Measurements from ENCODE around the gene CCNI. TPM values are rescaled to one million over a fixed set of nuclear protein-coding genes. Genes with fewer than 3 reads are reported as not detected.
"Not testable (repeated sequence)": the region's sequence is repeated elsewhere in the genome, so short reads cannot be mapped to it uniquely, and the experiment has no call there.

CCNI gene, protein sequence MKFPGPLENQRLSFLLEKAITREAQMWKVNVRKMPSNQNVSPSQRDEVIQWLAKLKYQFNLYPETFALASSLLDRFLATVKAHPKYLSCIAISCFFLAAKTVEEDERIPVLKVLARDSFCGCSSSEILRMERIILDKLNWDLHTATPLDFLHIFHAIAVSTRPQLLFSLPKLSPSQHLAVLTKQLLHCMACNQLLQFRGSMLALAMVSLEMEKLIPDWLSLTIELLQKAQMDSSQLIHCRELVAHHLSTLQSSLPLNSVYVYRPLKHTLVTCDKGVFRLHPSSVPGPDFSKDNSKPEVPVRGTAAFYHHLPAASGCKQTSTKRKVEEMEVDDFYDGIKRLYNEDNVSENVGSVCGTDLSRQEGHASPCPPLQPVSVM
- total RNA-seq: 213 and 220 TPM in 2 replicates

DNA sequence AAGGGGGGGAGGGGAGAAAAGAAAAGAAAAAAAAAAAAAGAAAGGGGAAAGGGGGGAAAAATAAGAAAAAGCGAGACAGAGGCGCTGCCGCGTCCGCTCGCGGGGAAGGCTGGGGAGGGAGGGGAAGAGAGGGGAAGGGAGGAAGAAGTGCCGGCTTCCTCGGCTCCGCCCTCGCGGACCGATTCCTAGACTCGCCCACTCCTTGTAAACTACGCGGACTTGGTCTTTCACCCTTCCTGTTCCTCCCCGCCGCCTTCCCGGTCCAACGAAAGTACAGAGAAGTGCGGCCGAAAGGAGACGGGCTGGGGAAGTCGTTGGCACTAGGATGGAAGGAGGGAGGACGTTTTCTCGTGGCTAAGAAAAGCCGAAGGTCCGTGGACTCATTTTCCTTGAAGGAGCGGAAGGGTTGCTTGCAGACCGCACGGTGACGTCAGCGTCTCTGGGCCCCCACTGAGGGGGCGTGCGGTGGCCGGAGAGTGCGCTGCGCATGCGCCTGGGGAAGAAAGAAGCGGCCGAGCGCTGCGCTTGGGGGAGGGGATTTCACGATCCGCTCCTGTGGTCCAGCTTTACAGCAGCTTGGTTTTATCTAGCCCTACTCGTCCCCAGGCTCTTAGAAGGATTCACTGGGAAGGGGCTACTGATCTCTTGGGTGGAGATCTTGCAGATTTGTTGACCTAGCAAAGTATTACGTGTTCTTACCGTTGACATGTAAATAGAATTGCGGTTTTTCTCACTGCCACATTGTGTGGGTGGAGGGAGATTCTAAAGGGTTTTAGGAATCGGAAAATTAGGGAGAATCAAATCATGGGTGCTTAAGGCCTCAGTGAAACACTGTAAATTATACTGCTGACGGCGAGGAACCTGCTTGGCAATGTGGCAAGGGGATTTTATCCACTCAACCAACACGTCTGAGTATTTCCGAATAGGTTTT is at the start of gene CCNI:
CCNI (minus strand) TSS at position 121 of the 931 bp plus-strand sequence. CDS start 9,627 bp downstream, outside the sequence.
- intact Hi-C loops (cut with micrococcal nuclease): loop anchor here (1.0 to 10.0 kb wide), 13 partner anchors 19 to 1699 kb away; partner anchors contain the start of genes BMP2K, MRPL1, NAAA and NUP54

DNA sequence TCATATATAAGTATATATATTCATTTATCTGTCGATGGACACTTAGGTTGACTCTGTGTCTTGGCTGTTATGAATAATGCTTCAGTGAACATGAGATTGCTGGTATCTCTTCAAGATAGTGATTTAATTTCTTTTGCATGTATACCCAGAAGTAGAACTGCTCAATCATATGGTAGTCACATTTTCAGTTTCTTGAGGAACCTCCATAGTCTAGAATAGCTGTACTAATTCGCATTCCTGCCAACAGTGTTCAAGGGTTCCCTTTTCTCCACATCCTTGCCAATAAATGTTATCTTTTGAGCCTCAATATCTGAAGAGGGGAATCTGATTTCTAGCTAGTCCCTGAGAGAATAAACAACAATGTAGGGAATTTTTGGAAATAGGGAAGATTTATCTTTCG is 48.8 kb upstream of the CCNI start:
- intact Hi-C loops (cut with micrococcal nuclease): no loop called here

DNA sequence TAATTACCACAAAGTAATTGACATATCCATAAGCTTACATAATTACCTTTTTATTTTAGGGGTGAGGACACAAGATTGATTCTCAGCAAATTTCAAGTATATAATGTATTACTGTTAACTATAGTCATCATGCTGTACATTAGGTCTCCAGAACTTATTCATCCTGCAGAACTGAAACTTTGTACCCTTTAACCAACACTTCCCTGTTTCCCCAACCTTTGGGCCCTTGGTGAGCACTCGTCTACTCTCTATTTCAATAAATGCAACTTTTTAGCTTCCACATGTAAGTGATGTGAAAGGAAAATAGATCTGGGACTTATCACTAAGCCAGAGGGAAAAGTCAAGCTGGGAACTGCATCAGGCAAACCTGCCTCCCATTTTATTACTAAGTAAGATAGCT is 47.6 kb upstream of the CCNI start:
- intact Hi-C loops (cut with micrococcal nuclease): no loop called here

DNA sequence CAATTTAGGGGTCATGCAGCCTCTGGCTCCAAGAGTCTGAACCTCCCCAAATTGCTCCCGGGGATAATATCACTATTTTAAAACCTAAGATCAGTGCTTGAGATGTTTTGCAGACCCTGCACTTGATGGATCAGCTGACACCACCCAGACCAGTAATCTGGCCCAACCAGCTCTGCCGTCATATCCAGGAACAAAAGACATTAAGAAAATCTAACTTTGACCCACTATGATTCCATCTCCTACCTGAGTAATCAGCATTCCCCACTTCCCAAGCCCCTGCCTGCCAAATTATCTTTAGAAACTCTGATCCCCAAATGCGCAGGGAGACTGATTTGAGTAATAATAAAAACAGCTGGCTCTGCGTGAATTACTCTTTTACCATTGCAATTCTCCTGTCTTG is 46.9 kb upstream of the CCNI start:
- intact Hi-C loops (cut with micrococcal nuclease): no loop called here

DNA sequence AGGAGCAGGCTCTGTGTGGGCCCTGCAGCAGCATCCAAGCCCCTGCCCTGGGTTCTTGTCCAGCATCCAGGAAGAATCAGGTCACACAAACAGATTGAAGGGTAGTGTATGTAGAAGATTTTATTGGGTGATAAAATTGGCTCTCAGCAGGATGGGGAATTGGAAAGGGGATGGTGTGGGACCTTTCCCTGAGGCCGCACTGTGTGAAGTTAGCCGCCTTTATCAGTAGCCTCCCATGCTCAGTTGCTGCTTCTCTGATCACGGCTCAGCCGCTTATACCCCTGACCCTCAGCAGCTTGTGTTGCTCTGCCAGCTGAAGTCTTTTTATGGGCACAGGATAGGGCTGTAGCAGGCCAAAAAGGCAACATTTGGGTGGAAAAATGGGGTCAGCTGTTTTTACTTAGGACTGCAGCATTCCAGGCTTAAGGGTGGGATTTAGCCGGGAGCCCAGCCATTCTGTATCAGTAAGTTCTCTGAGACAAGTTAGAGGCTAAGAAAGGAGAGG is 46.0 kb upstream of the CCNI start:
- intact Hi-C loops (cut with micrococcal nuclease): no loop called here

DNA sequence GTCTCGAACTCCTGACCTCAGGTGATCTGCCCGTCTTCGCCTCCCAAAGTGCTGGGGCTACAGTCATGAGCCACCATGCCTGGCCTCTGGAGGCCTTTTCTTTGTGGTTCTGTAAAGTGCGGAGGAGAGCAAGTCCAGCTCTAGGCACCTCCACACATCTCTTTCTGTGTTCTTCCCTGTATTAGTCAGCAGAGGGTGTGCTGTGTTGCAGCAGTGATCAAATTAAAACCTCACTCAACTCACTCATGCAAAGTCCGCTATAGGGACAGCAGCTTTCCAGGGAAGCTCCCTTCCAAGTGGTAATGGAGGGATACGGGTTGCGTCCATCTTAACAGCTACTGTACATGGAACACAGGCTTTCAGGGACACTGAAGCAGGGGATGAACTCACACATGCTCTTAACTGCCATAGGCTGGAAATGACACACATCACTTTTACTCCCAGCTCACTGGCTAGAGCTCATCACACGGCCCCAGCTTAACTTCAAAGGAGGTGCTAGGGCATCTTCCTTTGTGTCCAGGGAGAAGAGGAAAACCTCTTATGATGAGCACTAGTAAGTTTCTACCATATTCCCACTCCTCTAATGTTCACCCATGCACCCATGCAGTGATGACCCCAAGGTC is 45.2 kb upstream of the CCNI start:
- intact Hi-C loops (cut with micrococcal nuclease): no loop called here

DNA sequence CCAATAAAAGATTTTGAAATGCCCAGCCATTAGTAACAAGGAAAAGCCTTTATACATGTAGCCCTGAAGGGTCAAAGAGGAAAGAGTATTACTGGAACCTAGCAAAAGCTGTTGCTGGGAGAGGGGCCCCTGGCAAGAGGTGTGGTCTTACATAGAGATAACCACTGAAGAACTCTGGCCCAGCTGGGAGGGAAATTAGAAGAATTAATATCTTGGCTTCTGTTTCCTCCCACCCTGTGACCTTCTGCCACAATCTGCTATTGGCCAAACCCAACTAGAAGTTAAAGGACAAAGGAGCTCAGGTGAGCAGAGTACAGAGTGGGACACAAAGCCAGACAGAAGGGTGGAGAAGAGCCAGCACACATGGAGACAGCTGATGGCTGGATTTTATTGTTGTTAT is 41.9 kb upstream of the CCNI start:
- intact Hi-C loops (cut with micrococcal nuclease): no loop called here

DNA sequence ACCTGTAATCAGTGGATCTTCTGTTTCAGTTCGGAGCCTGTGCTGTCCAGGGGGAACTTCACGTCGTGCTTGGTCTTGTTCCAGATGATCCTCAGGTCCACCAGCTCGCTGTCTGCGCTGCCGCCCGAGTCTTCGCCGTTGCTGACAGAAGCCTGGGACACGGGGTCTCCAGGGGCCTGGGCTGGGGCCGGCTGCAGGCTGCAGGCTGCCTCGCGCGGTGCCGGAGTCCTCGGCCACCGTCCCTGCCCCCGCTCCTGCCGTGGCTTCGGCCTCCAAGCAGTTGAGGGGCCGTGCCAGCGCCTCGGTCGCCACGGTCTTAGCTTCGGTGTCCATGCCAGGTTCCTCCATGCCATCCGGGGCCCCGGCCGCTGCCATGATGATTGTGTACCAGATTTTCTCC is 37.3 kb upstream of the CCNI start:
- intact Hi-C loops (cut with micrococcal nuclease): no loop called here

DNA sequence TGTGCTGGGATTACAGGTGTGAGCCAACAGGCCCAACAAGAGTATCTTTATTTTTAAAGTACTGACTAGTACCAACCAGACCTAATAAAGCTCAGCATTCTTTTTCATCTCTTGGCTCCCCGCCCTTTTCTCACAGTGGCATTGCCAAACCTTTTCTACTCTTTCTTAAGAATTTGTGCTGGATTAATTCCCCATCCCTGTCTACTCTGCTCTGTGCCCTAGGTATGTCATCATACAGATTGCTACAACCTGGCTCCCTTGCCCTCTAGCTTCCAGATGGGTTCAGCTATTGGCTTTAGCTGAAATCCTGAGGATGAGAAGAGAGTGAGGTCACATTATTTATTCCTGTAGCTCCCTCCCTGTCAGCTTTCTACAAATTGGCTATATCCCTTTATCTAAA is 34.9 kb upstream of the CCNI start:
- intact Hi-C loops (cut with micrococcal nuclease): no loop called here

DNA sequence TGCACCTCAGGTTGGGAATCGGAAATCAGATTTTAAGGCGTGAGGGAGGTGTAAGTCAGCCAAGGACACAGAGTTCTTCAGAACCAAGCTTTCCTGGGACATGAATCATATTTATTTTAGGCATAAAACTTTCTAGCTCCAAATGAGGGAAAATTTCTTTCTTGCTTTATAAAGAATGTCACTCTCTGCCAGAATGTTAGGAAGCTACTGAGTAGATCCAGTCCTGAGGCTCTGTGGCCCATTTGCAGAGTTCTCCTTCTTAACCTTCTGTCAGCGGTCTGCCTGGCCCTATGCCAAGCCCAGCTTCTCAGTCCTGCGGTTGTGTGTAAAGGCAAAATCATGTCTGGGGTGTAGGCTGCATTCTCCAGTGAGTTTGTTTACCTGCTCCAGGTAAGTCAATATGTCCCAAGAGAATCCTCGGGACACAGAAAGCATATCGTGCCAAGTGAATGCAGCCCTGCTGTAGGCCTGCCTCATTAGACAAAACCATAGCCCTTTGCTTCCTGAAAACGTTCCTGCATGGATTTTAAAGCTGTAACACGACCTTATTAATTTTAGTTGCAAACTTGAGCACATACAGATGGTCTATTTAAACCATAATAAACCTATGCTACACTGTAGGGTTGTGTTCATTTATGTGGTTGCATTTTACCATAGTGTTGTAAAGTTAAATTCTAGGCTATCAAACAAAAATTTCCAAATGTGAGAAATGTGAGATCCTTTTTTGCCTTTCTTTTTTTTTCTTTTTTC is 29.2 kb upstream of the CCNI start:
- intact Hi-C loops (cut with micrococcal nuclease): no loop called here

DNA sequence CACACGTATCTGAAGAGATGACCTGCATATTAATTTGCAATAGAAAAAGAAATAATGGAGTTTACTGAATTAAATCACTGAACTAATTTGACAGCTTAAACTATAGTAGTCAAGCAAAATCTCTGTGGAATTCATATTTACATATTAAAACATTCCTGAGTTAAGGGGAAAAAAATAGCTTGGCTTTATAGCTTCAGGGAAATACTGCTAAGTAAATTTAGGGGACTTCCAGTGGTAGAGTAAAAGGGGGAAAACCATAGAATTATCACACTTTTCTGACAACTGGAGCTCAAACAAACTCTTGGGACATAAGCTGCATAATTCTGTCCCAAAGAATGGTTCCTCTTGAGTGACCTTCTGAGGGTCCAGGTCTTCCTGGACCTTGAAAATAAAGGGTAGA is 28.6 kb upstream of the CCNI start:
- intact Hi-C loops (cut with micrococcal nuclease): no loop called here

DNA sequence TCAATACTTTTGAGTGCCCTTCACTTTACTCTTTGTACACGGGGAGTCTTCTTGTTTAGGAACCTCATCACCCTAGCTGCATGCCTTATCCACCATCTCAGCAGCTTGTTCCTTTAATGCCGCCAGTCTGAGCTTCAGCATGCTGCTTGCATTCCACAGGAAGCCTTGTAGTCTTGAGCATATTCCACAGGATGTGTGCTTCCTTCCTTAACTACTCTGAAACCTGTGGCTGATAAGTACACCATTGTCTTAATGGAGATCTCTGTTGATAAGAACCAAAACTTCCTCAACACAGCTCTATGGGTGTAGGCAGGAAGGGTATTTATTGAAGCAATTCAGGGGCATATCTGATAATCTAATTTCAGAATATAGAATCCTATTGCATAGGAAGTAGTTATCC is 24.4 kb upstream of the CCNI start:
- intact Hi-C loops (cut with micrococcal nuclease): no loop called here

DNA sequence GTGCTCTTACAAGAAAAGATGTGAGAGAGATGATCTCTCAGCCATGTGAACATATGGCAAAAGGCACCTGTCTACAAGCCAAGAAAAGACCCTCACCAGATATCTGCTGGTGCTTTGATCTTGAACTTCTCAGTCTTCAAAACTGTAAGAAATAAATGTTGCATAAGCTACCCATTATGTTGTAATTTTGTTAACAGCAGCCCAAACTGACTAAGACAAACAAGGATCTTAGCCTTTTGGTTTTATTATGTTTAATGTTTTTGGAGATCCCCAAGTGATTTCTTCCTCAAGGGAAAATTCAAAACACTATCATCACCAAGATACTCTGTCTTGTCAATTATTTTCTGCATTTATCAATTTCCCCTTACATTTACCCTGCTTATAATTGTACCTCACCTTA is 21.8 kb upstream of the CCNI start:
- intact Hi-C loops (cut with micrococcal nuclease): no loop called here

DNA sequence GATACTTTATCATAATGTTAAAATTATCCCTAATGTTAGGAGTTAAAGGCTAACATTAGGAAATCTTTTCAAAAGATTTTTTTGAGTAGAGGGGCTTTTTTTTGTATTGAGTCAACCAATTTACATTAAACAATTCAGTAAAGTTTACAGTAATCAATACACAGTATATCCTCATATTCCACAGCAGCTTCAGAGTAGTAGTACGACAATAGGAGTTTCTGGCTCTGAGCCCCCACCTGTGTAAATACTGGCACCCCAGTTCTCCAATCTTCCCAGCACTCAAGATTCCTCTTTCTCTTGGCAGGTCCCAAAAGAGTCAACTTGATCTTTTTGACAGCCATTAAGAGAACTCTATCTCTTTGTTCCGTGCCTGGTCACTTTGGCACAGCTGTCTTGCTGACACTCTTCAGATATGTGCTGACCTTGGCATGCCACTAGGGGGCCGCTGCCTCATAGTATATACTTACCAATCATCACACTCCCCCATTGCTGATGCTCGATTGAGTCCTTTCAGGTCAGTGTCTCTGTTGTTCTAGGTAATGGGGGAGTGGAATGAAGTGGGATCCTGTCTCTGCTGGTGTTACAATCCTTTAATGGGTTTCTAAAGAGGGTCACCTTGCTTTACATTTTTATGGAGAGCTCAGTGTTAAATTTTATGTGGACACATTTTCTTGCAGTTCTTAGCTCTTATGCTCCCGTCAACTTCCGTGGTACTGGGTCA is 19.5 kb upstream of the CCNI start:
- intact Hi-C loops (cut with micrococcal nuclease): loop anchor here (1.0 to 2.0 kb wide), 4 partner anchors 19 to 214 kb away; no protein-coding TSS in a partner anchor

DNA sequence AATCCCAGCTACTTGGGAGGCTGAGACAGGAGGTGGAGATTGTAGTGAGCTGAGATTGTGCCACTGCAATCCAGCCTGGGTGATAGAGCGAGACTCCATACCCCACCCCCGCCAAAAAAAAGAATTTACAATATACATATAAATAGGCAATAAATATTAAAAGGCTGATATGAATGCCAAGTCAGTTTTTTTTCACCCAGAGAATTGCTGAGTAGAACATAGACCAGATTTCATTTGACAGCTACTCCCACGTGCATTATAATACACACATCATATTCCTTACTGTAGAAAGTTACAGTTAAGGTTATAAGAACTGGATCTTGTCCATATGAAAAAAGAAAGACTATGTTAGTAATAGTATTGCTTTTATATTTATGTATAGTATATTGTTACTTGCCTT is 18.7 kb upstream of the CCNI start:
- intact Hi-C loops (cut with micrococcal nuclease): loop anchor here (2.0 kb wide), 1 partner anchor 214 kb away; no protein-coding TSS in a partner anchor

DNA sequence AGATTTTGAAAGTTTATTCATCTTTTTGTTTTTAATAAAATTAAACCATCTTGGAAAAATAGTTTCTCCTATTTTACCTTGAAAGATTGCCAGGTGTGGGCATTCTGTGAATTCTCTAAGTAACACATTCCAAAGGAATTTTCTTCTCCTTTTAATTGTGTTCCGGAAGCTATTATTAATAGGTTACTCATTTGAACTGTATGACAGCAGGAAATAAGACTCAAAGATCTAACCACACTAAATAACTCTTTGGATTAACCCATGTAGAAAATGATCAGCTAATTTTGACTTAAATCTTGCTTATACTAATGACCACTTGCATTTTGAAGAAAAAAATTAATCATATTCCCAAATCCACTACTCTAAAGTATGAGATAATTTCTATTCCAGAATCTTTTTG is 17.6 kb upstream of the CCNI start:
- intact Hi-C loops (cut with micrococcal nuclease): no loop called here

DNA sequence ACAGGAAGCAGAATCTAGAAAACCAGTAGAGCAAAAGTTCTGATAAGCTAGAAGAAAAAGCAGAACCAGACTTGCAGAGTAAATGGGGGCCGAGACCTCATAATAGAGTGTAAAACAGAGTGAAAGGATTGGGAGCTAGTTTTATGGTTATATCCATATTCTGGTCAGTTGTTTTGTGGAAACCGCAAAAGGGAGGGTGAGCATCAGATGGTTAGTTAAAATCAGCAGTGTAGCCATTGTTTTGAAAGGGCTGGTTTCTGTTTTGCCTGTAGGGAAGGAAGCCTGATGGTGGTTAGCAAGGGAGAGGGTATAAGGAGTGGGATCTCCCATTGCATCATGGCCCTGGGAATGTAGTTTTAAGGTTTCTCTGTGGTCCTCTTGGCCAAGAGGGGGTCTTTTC is 17.2 kb upstream of the CCNI start:
- intact Hi-C loops (cut with micrococcal nuclease): no loop called here

DNA sequence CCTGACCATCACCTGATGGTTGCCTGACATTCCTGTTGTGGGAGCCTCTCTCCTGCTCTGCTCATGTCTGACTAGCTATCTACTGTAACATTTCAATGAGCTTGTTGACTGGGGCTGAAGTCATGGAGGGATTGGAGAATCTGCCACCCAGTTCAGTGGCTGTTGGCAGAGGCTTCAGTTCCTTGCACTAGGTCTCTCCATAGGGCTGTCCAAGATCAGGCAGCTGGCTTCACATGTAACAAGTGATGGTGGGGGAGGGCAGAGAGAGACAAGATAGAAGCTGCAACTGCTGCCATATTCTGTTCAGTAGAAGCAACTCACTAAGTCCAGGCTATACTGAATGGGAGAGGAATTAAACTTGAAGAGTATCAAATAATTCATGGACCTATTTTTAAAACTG is 14.1 kb upstream of the CCNI start:
- intact Hi-C loops (cut with micrococcal nuclease): no loop called here

DNA sequence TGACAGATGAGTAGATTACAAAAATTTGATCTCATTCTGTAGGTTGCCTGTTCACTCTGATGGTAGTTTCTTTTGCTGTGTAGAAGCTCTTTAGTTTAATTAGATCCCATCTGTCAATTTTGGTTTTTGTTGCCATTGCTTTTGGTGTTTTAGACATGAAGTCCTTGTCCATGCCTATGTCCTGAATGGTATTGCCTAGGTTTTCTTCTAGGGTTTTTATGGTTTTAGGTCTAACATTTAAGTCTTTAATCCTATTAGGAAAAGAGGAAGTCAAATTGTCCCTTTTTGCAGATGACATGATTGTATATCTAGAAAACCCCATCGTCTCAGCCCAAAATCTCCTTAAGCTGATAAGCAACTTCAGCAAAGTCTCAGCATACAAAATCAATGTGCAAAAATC is 11.2 kb upstream of the CCNI start:
- intact Hi-C loops (cut with micrococcal nuclease): not testable (repeated sequence)

DNA sequence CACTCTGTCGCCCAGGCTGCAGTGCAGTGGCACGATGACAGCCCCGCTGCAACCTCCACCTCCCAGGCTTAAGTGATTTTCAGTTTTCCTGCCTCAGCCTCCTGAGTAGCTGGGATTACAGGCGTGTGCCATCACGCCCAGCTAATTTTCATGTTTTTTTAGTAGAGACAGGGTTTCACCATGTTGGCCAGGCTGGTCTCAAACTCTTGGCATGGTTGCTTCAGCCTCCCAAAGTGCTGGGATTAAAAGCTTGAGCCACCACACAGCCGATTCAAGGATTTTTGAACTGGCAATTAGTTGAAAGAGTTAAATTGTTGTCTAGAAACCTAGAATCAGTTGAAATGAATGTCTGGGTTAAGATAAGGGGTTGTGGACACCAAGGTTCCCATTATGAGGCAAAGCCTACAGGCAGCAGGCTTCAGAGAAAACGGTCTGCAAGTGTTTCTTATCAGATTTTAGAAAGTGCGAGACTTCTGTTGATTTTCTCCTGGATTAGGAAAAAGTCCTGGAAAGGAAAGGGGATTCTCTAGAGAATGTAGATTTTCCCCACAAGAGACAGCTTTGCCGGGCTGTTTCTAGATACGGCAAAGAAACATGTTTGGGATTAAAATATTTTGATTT is 8.3 kb upstream of the CCNI start:
- intact Hi-C loops (cut with micrococcal nuclease): no loop called here

Data from T-helper 2 cell treated with Interferon-gamma antibody and Interleukin-4, amounts not matched to agents 100 ng/mL and 5 ng/mL, for 36 hours (primary cell).